GM12891 (cell line): ENCODE measurements around the gene HOXD4. TPM values are rescaled to one million over a fixed set of nuclear protein-coding genes. Genes with fewer than 3 reads are reported as not detected.

ENCODE experiments used
- DNase-seq: peaks from one replicate; pipeline ENCODE4 v3.0.0; 2011; ENCODE audit warnings: low spot score; ENCODE audit not compliant: insufficient read length
- FAIRE-seq: peaks from 2 replicates; lab custom pipeline; 2011; peaks lifted over from hg19 to GRCh38; lab: Jason Lieb, UNC
- PAX5 ChIP-seq: IDR thresholded peaks from 2 replicates; pipeline ENCODE4 v1.6.1; 2011; ENCODE audit warnings: low read length, moderate library complexity, mild to moderate bottlenecking; ENCODE audit not compliant: insufficient read depth, severe bottlenecking
- POLR2A ChIP-seq: IDR thresholded peaks from 2 replicates; pipeline ENCODE4 v1.6.1; 2011; ENCODE audit warnings: low read depth, low read length, control low read depth
- POLR2AphosphoS5 ChIP-seq: IDR thresholded peaks from 2 replicates; pipeline ENCODE4 v1.6.1; 2011; ENCODE audit warnings: low read depth, low read length, control low read depth
- POU2F2 ChIP-seq: IDR thresholded peaks from 2 replicates; pipeline ENCODE4 v1.6.1; 2011; ENCODE audit warnings: low read depth, mild to moderate bottlenecking, control low read depth, low read length, moderate library complexity
- SPI1 ChIP-seq: IDR thresholded peaks from 2 replicates; pipeline ENCODE4 v1.6.1; 2011; ENCODE audit warnings: low read depth, low read length, control low read depth
- TAF1 ChIP-seq: IDR thresholded peaks from 2 replicates; pipeline ENCODE4 v1.6.1; 2011; ENCODE audit warnings: low read depth, low read length, control low read depth
- polyA plus RNA-seq: library from polyadenylated mRNA; unstranded; fragments of >200 nt; gene quantifications from one replicate; pipeline ENCODE4 v1.2.1, GENCODE V29; 2012; ENCODE audit warnings: low read depth, missing spikeins, inconsistent platforms; ENCODE audit not compliant: missing spikeins

HOXD4 gene
- not detected for polyA plus RNA-seq

DNA sequence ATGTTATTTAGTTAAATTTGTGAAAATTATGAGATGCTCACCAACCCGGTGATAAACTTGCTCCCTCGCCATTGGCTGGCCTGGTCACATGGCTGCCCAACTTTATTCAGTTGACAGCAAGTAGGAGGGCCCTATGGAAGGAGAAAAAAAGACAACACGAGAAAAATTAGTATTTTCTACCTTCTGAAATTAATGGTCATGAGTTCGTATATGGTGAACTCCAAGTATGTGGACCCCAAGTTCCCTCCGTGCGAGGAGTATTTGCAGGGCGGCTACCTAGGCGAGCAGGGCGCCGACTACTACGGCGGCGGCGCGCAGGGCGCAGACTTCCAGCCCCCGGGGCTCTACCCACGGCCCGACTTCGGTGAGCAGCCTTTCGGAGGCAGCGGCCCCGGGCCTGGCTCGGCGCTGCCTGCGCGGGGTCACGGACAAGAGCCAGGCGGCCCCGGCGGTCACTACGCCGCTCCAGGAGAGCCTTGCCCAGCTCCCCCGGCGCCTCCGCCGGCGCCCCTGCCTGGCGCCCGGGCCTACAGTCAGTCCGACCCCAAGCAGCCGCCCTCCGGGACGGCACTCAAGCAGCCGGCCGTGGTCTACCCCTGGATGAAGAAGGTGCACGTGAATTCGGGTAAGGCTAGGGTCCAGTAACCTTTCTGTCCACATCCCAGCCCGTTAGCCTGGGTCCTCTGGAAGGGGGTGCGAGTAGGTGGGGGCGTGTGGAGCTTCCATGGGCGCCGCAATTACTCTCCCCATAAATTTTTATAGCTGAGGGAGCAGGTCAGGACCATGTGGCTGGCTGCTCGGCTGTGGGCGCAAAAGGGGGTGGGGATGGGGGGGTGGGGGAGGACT, at the start of gene HOXD4:
Gene HOXD4 (plus strand): TSS at position 109 of the 846 bp plus-strand sequence. CDS start 84 bp downstream, at position 193.
- TF ChIP-seq SPI1 = no peak
- TF ChIP-seq POLR2AphosphoS5 = no peak
- TF ChIP-seq POU2F2 = no peak
- TF ChIP-seq PAX5 = no peak
- TF ChIP-seq POLR2A = no peak
- no peak for TF ChIP-seq TAF1
- no peak for FAIRE-seq
- no peak for DNase-seq

DNA sequence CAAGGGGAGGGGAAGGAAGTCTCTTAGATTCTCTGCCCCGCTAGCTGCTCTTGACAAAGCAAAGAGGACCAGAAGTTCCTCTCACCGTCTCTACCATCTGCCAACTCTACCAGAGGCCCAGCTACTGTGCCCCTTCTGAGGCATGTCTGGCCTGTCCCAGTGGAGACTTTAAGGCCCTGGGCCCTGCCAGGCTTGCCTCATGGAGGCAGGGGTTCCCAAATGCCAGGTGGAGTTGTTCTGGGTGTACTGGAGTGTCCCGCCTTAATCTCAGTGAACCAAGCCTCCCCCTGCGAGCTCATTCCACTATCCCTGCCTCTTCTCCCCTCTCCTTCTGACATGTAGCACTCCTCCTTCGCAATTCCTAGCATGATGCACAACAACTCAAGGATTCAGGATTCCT, 49.5 kb upstream of the HOXD4 start:
- FAIRE-seq (no peak), DNase-seq (no peak)
- TF ChIP-seq POLR2AphosphoS5 (no peak), POLR2A (no peak), PAX5 (no peak), POU2F2 (no peak), SPI1 (no peak), TAF1 (no peak)

DNA sequence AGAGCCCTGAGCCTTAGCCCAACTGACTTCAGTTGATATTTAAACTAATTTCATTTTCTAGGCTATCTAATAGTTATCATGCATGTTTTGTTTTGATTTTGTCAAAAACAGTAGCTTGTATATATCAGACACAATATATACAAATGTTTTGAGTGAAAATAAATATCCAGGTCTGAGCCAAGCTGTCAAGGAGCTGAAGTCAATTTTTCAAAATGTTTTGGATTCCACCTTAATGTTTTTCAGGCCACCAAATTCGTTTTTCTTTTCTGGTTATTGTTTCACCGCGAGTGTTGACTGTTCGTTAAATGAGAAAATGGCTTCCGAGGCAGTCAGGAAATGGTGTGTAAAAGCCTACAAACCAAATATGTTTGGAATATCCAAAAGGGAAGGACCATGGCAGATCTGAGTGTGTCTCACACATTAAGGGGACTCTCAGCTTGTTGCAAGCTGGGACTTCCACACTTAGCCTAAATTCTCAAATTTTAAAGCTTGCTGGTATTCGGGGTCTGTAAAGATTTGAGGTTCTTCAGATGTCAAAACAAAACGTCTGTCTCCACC, 49.0 kb upstream of the HOXD4 start:
- TF ChIP-seq SPI1 = no peak
- TF ChIP-seq POU2F2 = no peak
- no peak for TF ChIP-seq PAX5
- TF ChIP-seq TAF1 = no peak
- no peak for TF ChIP-seq POLR2AphosphoS5
- no peak for TF ChIP-seq POLR2A
- DNase-seq (no peak), FAIRE-seq (no peak)

DNA sequence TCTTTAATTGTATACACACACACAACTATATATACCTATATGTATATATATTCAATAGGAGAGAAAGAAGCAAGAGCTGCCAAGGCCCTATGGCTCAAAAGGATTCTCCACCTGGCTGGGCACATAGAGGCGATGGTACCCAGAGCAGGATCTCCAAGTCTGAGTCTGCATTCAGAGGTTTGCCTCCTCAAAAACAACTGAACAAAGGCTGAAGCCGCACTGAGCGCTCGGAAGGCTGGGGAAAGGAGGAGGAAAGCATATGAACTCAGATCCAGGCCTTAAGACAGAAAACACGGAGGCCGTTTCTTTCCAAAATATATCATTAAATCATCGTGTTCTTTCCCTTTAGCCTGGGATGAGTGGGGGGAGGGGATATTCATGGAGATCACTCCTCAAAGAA, 48.2 kb upstream of the HOXD4 start:
- TF ChIP-seq PAX5 = no peak
- no peak for TF ChIP-seq POLR2A
- no peak for TF ChIP-seq SPI1
- FAIRE-seq (no peak), DNase-seq (no peak)

DNA sequence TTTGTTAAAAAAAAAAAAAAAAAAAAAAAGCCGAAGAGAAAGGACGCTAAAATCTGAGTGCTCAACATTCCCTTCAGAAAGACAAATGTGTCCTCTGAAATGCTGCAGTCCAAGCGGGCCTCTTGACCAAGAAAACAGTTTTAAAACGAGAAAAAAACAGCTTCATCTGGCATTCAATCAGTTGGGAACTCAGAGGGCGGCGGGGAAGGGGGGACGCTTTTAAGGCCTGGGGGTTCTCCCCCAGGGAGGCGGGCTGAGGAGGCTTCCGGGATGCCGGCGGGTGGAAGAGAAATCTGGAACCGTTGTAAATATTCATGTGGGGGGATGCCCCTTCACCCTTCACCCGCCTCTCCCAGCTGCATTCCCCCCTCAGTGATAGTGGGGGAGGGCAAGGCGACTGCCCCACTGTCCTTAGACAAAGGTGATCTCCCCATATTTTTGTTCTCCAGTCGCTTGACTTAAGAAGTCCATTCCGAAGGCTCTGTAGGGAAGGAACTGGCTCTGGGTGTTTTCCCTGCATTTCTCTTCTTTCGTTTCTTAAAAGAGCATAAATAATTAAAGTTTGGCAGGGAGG, 47.5 kb upstream of the HOXD4 start:
- DNase-seq = no peak
- no peak for FAIRE-seq

DNA sequence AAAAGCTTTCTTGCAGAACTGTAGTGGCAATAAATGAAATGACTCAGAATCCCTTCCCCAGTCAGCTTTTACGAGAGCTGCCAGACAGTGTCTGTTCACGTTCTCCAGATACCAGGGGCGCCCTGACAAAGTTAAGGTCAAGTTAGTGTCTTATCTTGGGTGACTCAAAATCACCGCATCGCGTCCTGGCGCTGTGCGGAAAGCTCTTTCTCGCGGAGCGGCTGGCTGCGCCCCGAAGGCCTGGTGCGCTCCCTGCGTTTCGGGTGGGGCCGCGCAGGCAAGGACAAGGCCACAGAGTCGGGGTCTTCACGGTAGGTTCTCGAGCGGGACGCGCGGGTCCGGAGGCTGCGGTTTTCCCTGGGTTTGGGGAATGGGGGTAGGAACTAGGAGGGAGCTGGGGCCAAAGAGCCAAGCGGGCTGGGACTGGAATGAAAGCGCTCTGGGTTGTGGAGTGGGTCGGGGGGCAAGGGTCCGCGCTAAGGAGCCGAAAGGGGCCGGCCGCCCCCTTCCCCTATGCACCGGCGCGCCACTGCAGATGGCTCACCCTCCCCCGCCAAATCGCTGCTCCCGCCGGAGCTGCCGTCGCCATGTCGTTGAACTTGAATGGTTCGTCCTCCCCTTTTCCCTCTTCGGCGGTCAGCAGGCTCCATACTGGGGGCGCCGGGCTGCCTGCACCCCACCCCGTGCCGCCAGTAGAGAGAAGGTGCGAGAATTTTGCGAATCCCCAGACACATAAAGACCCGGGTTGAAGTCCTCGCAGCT, 46.9 kb upstream of the HOXD4 start:
- TF ChIP-seq POLR2AphosphoS5 (no peak), POLR2A (no peak), TAF1 (no peak), POU2F2 (no peak), PAX5 (no peak), SPI1 (no peak)
- DNase-seq (no peak), FAIRE-seq (no peak)

More for the DNA sequence above, 47.5 kb upstream of the HOXD4 start:
- no peak for TF ChIP-seq POLR2AphosphoS5
- no peak for TF ChIP-seq POU2F2
- TF ChIP-seq POLR2A = no peak
- no peak for TF ChIP-seq PAX5
- TF ChIP-seq SPI1 = no peak
- no peak for TF ChIP-seq TAF1

DNA sequence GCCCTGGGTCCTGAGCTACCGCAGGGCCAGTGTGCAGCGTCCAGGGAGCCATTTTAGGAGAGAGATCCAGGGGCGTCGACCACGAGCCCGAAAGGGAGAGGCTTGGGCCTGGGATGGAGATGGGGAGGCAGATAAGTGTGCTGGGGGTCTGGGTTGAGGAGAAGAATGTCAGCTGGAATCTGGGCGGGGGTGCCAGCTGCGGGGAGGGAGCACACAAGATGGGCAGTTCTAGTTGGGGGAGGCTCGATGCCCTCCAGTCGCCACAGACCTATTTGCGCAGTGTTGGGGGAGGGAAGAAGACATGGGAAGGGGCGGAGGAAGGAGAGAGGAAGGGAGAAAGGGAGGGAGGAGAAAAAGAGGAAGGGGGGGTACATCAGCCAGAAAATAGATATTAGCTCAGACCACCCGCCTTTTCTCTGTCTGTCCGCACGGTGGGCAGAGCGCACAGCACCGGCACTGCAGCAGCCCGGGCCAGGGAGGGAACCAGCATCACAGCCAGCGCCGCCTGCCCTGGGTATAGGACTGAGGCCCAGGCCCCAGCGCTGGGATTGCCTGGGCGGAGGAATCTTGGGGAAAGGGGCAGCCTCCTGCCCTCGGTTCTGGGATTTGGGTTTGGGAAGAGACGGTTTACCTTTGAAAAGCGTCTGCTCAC, 46.1 kb upstream of the HOXD4 start:
- no peak for TF ChIP-seq TAF1
- no peak for TF ChIP-seq POLR2A
- TF ChIP-seq POLR2AphosphoS5 = no peak
- no peak for TF ChIP-seq PAX5
- TF ChIP-seq POU2F2 = no peak
- TF ChIP-seq SPI1 = no peak

DNA sequence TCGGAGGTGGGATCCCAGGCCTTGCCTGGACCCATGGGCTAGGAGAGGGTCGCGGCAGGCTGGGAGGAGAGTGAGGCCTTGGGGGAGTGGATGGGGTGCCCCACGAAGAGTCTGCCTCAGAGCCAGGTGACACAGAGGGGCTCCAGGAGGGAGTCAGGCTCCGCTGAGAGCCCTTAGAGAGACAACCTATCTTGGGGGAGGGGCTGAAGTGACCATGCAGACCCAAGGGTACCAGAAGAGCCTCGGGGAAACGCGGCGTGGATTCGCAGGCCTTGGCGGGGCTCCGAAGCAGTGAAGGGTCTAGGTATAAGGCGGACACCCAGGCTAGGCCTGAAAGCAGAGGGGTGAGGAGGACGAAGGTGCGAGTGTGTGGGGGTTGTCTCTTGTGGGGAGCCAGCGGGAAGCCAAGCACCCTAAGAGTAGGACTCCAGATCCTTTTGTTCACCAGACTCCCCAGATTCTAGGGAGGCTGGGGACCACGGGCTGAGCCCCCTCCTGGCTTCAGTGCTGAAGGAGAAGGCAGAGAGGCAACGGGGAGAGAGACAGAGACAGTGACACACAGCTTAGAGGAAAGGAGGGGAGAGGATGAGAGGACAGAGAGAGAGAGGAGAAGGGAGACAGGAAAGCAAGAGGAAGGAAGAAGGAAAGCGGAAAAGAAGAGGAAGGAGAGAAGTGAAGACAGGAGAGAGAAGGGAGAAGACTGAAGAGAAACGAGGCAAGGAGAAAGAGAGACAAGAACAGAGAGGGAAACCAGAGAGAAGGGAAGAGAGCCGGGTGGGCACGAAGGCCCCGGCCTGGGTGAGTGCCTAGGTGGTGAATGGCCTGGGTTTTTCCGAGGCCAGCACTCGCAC, 45.4 kb upstream of the HOXD4 start:
- DNase-seq (no peak), FAIRE-seq (no peak)
- TF ChIP-seq PAX5 (no peak), SPI1 (no peak), POU2F2 (no peak), TAF1 (no peak), POLR2A (no peak), POLR2AphosphoS5 (no peak)

More for the DNA sequence above, 46.1 kb upstream of the HOXD4 start:
- DNase-seq (no peak), FAIRE-seq (no peak)
